Right atrium auricular region (tissue), 2 donors: ENCODE measurements around the gene ITGB3. TPM values are rescaled to one million over a fixed set of nuclear protein-coding genes. Genes with fewer than 3 reads are reported as not detected.

Experiments
- DNase-seq: peaks from one replicate; pipeline ENCODE4 v3.0.0-alpha.2; 2019; ENCODE audit warnings: low spot score
- H3K27ac ChIP-seq, 2 donors: fragments of 200-600 bp; sonication (generic); 1 replicate in 1 of 2; 2 replicates in 1 of 2; pipeline ENCODE4 v1.5.1; 2016 to 2019
- H3K27me3 ChIP-seq, 2 donors: fragments of 200-600 bp; sonication (generic); one replicate each; pipeline versions ENCODE4 v1.5.1 to v1.6.0; 2017 to 2019
- H3K36me3 ChIP-seq: fragments of 200-600 bp; sonication (generic); one replicate; pipeline ENCODE4 v1.5.1; 2016
- H3K4me1 ChIP-seq, 2 donors: fragments of 200-600 bp; sonication (generic); one replicate each; pipeline versions ENCODE4 v1.5.1 to v1.6.0; 2017 to 2019
- H3K4me3 ChIP-seq, 2 donors: fragments of 200-600 bp; sonication (generic); 1 replicate in 1 of 2; 2 replicates in 1 of 2; pipeline ENCODE4 v1.5.1; 2017 to 2019; ENCODE audit warnings: mild to moderate bottlenecking in 1 of 2, moderate library complexity in 1 of 2
- H3K9me3 ChIP-seq, 2 donors: fragments of 200-600 bp; sonication (generic); one replicate each; pipeline ENCODE4 v1.5.1; 2019
- CTCF ChIP-seq, 2 donors: fragments of 200-600 bp; sonication (generic); IDR thresholded peaks; one replicate each; pipeline ENCODE4 v1.5.1; 2019; ENCODE audit warnings: antibody characterized with exemption in 2 of 2
- total RNA-seq, 2 donors: library from RNA; depleted of rRNA; stranded (reverse); fragments of >200 nt; gene quantifications; one replicate each; pipeline ENCODE4 v1.1.0, GENCODE V29; 2016

The ITGB3 gene
- total RNA-seq, 2 donors from 2014 or later: 3.0 to 13.6 TPM

GRCh38 chr17:47229535-47230443 lies 23.8 kb upstream of the ITGB3 start:
- Histone ChIP-seq H3K27me3 (no peaks in the 10 kb centered on the region), H3K36me3 (peaks cover 8% of the 10 kb centered on the region), H3K27ac (peak overlapping the region in 1 of 2 donors; percentile 52), H3K4me3 (peak overlapping the region in 1 of 2 donors; percentile 25), H3K4me1 (peaks cover 0 to 29% of the 10 kb centered on the region in 2 donors), H3K9me3 (no peaks in the 10 kb centered on the region)
- DNase-seq: peak; percentile 97
- peak; percentile 95 to 99 for TF ChIP-seq CTCF (IDR thresholded peaks at IDR 0.05)

GRCh38 chr17:47230864-47231263 lies 22.8 kb upstream of the ITGB3 start:
- no peak for DNase-seq
- Histone ChIP-seq H3K27ac (no peak overlapping the region), H3K36me3 (peaks cover 17% of the 10 kb centered on the region), H3K9me3 (no peaks in the 10 kb centered on the region), H3K4me1 (peaks cover 0 to 19% of the 10 kb centered on the region in 2 donors), H3K4me3 (no peak overlapping the region), H3K27me3 (no peaks in the 10 kb centered on the region)
- no peak for TF ChIP-seq CTCF (IDR thresholded peaks at IDR 0.05)

- TF ChIP-seq CTCF (IDR thresholded peaks at IDR 0.05): no peak
- Histone ChIP-seq H3K4me3 (no peak overlapping the region), H3K9me3 (no peaks in the 10 kb centered on the region), H3K27ac (no peak overlapping the region), H3K36me3 (peaks cover 19% of the 10 kb centered on the region), H3K4me1 (peaks cover 0 to 14% of the 10 kb centered on the region in 2 donors), H3K27me3 (no peaks in the 10 kb centered on the region)
- no peak for DNase-seq
Observed at GRCh38 chr17:47231334-47231733, 22.3 kb upstream of the ITGB3 start.

- H3K27ac ChIP-seq: no peak overlapping the region
- peaks cover 0 to 10% of the 10 kb centered on the region in 2 donors for H3K4me1 ChIP-seq
- TF ChIP-seq CTCF (IDR thresholded peaks at IDR 0.05): no peak
- no peaks in the 10 kb centered on the region for H3K27me3 ChIP-seq
- no peak overlapping the region for H3K4me3 ChIP-seq
- no peaks in the 10 kb centered on the region for H3K9me3 ChIP-seq
- DNase-seq: no peak
- peaks cover 19% of the 10 kb centered on the region for H3K36me3 ChIP-seq
Observed at GRCh38 chr17:47231866-47232265, 21.8 kb upstream of the ITGB3 start.

- Histone ChIP-seq H3K27me3 (no peaks in the 10 kb centered on the region), H3K4me1 (peaks cover 0 to 10% of the 10 kb centered on the region in 2 donors), H3K4me3 (no peak overlapping the region), H3K9me3 (no peaks in the 10 kb centered on the region), H3K36me3 (peaks cover 19% of the 10 kb centered on the region), H3K27ac (no peak overlapping the region)
- DNase-seq: no peak
- no peak for TF ChIP-seq CTCF (IDR thresholded peaks at IDR 0.05)
Observed at GRCh38 chr17:47232465-47232864, 21.2 kb upstream of the ITGB3 start.
